GM21576 (cell line): ENCODE data around the gene TGM2.
"Not testable (repeated sequence)": the region's sequence is repeated elsewhere in the genome, so short reads cannot be mapped to it uniquely, and the experiment has no call there.

Experiments used
- ATAC-seq: cut with Tn5 transposase; IDR thresholded peaks from one replicate; pipeline ENCODE4 v1.9.1; 2021; ENCODE audit warnings: mild to moderate bottlenecking, moderate library complexity; ENCODE audit not compliant: unreplicated experiment

The TGM2 gene

DNA sequence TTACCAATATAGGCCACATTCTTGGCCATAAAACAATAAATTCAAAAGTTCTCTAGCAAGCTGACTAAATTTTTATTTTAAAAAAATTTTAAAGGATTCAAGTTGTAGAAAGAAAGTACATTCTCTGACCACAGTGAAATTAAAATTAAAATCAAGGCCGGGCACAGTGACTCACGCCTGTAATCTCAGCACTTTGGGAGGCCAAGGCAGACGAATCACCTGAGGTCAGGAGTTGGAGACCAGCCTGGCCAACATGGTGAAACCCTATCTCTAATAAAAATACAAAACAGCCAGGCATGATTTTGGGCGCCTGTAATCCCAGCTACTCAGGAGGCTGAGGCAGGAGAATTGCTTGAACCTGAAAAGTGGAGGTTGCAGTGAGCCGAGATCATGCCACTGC is 62.9 kb downstream of the TGM2 start:
- ATAC-seq, result not testable (repeated sequence)

DNA sequence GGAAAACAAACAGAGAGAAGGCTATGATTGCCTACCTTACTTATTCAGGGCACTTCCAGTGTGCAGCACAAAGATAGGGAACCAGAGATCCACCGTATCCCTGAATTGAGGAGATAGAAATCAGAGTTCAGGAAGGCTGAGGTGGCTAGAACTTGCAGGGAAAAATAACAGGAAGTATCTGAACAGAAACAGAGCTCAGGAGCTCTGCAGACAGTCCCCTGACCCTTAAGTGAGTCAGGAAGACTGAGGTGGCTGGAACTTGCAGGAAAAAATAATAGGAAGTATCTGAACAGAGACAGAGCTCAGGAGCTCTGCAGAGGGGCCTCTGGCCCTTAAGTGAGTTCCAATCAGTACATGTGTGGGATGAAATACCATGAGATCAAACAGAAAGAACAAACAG is 66.1 kb downstream of the TGM2 start:
- ATAC-seq, result no peak

- no peak for ATAC-seq
Measured at GRCh38 chr20:38095017-38095686, 69.9 kb downstream of the TGM2 start.

- ATAC-seq, result peak; percentile 61
Measured at GRCh38 chr20:38094373-38094891, 70.6 kb downstream of the TGM2 start.

DNA sequence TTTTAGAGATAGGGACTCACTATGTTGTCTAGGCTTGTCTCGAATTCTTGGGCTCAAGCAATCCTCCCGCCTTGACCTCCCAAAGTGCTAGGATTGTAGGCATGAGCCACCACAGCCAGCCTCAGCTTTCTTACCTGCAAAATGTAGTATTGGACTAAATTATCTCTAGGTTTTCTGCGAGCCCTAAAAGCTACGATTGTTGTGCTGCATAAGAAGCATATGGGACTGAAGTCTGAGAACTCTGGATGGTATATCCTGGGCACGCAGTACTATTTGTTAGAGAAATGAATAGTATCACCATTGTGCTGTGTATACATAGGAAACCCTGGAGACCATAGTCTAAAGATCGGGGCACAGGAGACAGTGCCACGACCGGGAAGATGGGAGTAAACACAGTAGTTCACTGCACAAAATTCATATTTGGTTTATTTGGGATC is 71.4 kb downstream of the TGM2 start:
- no peak for ATAC-seq

DNA sequence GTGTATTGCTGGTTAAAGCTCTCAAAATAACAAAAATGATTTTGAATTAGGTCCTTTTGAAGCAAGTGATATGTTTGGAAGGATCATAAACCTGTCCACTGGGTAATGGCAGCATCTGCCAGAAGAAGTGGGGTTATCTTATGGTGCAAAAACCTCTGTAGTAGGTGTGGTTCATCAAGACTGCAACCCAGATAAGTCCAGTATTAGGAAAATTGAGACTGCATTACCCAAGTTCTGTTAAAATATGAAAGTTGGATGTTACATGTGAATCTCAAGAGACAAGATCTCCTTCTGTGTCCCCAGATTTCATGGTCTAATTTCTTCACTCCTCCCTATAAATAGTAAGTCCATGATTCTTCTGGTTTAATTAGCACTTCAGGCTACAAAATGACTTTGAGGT is 72.2 kb downstream of the TGM2 start:
- ATAC-seq, result no peak

- no peak for ATAC-seq
Measured at GRCh38 chr20:38092260-38092857, 72.7 kb downstream of the TGM2 start.

DNA sequence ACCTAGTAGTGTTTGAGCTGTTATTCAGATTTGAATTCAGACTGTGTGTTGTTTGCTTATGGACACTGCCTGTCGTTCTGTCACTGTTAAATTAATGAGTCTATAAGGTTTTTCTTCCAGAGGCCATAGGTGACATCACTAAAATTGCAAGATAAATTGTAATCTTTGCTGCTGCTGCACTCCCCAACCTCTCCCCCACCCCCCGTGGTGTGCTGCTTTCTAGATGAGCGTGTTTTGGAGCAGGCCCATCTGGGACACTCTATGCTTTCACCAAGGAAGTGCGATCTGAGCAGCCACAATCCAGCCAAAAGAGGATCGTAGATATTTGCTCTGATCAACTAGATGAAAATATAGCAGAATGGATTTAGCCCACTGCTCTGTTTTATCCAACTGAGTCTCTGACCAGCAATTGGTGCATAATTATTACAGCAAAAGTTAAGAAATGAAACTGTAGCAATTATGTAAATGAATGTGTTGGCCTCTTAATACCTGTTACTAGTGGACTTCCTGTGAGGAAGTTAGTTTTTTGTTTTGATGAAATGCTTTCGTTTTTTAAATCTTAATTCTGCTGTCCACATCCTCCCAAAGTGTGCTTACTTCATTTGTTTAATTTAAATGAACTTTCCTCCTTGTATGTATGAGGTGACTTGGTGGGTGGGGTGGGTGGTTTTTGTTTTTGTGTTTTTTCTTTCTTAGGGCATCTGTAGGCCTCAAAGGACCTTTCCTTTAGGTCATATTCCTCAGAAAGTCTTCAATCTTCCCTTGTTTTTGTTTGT is 73.4 kb downstream of the TGM2 start:
- ATAC-seq, result no peak

- ATAC-seq, result no peak
Measured at GRCh38 chr20:38090061-38090460, 75.0 kb downstream of the TGM2 start.

- ATAC-seq, result no peak
Measured at GRCh38 chr20:38089500-38089899, 75.6 kb downstream of the TGM2 start.

GRCh38 chr20:38085026-38085425 is 80.0 kb downstream of the TGM2 start:
- no peak for ATAC-seq

DNA sequence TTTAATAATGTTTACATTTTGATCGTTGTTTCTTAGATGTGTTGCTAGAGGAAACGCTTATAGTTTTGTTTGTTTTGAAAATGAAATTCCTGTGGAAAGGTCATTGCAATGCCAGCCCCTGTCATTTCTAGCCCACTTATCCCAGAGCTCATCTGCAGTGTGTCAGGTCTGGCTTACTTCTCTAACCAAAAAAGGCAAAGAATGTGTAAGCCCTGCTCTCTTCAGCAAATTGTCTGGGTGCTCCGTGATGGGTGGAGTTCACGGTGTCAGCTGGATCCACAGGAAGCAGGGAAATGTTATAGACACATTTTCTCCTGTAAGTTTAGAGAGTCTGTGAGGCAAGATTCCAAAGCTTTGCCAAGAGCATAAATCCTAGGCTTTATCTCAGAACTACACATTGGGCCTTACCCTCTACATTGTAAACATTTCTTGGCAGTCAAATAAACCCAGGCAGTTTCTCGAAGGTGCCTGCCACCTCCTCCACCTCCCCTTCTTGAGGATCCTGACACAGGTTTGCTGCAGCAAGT is 80.6 kb downstream of the TGM2 start:
- no peak for ATAC-seq

DNA sequence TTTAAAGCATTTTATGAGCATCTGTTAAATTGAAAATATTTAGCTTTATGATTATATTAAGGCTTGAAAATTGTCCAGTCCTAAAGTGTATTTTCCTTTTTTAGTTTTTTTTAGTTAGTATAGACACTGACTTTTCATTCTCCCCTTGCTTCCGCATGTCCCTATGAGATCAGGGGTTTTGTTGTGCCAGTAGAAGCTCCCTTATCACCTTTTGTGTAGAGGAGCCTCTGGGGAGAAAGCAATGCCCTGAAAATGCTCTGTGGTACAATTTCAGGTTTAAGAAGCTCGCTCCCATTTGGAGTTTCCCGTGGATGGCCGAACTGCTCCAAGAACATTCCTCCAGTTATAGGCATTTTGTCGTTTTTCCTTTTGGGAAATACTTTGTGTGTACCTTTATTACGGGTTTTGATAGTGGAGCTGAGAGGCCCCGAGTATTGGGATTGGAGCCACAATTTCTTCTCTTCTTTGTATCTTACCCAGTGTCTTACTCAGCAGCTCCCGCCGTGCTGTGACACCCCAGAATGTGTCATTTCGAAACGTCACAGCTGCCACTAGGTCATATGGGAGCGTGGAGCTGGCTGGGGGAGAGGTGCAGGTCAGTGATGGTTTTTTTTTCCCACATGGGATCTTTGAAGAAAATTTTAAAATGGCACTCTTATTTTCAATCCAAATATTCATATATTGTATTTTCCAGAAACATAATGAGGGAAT is 81.6 kb downstream of the TGM2 start:
- ATAC-seq, result no peak

GRCh38 chr20:38082894-38083293 is 82.2 kb downstream of the TGM2 start:
- no peak for ATAC-seq

- no peak for ATAC-seq
Measured at GRCh38 chr20:38081575-38081974, 83.5 kb downstream of the TGM2 start.

DNA sequence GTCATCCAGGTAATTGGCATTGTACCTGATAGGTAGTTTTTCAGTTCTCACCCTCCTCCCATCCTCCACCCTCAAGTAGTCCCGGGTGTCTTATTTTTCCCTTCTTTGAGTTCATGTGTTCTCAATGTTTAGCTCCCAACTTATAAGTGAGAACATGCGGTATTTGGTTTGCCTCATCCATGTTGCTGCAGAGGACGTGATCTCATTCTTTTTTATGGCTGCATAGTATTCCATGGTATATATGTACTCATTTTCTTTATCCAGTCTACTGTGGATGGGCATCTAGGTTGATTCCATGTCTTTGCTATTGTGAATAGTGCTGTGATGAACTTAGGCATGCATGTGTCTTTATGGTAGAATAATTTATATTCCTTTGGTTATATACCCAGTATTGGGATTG is 85.7 kb downstream of the TGM2 start:
- no peak for ATAC-seq

GRCh38 chr20:38078084-38078483 is 87.0 kb downstream of the TGM2 start:
- ATAC-seq, result no peak
